ENCODE data around the gene TBC1D5. TPM values are rescaled to one million over a fixed set of nuclear protein-coding genes. Genes with fewer than 3 reads are reported as not detected.
"Not testable (repeated sequence)": the region's sequence is repeated elsewhere in the genome, so short reads cannot be mapped to it uniquely, and the experiment has no call there.

The TBC1D5 gene
- total RNA-seq, 1 donor from 2014 or later, result 48.1 TPM

- H3K4me1 ChIP-seq; intact Hi-C loops (cut with DNase I); H3K27ac ChIP-seq; H3K36me3 ChIP-seq; H3K9me3 ChIP-seq; DNase-seq (ENCODE audit: extremely low spot score in 2 of 2); H3K27me3 ChIP-seq; H3K4me3 ChIP-seq: not testable (repeated sequence)
Observed at GRCh38 chr3:17692846-17693669, 49.4 kb downstream of the TBC1D5 start.

DNA sequence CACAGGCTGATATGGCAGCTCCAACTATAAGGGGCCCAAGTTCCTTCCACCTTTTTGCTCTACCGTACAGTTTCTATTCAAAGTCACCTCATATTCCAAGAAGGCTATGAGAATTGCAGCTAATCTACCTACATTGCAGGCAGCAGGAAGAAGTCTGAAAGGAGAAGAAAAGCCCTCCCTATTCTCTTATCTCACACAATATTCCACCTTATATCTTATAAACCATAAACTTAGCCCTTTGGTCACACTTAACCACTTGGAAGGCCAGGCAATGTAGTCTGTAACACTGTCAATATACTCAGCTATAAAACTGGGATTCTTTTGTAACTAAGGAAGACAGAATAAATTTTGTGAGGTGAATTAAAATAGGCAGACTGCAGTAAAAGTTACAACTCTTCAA, 54.9 kb downstream of the TBC1D5 start:
- no peak for DNase-seq (ENCODE audit: extremely low spot score in 2 of 2)
- Histone ChIP-seq H3K9me3 (no peaks in the 10 kb centered on the region), H3K4me3 (no peak overlapping the region), H3K27ac (no peak overlapping the region), H3K4me1 (no peaks in the 10 kb centered on the region), H3K36me3 (no peaks in the 10 kb centered on the region), H3K27me3 (no peaks in the 10 kb centered on the region)
- intact Hi-C loops (cut with DNase I), result no loop called here
- TF ChIP-seq, protein P1, sequence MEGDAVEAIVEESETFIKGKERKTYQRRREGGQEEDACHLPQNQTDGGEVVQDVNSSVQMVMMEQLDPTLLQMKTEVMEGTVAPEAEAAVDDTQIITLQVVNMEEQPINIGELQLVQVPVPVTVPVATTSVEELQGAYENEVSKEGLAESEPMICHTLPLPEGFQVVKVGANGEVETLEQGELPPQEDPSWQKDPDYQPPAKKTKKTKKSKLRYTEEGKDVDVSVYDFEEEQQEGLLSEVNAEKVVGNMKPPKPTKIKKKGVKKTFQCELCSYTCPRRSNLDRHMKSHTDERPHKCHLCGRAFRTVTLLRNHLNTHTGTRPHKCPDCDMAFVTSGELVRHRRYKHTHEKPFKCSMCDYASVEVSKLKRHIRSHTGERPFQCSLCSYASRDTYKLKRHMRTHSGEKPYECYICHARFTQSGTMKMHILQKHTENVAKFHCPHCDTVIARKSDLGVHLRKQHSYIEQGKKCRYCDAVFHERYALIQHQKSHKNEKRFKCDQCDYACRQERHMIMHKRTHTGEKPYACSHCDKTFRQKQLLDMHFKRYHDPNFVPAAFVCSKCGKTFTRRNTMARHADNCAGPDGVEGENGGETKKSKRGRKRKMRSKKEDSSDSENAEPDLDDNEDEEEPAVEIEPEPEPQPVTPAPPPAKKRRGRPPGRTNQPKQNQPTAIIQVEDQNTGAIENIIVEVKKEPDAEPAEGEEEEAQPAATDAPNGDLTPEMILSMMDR (IDR thresholded peaks at IDR 0.05), result no peak
- TF ChIP-seq POLR2AphosphoS5 (IDR thresholded peaks at IDR 0.05; ENCODE audit: insufficient read depth in 1 of 2, low read depth in 1 of 2) (no peak), POLR2A (IDR thresholded peaks at IDR 0.05) (no peak)

- Histone ChIP-seq H3K36me3 (no peaks in the 10 kb centered on the region), H3K4me1 (no peaks in the 10 kb centered on the region), H3K9me3 (no peaks in the 10 kb centered on the region), H3K27me3 (no peaks in the 10 kb centered on the region), H3K4me3 (no peak overlapping the region), H3K27ac (no peak overlapping the region)
- TF ChIP-seq, protein P1 (IDR thresholded peaks at IDR 0.05), result no peak
- TF ChIP-seq POLR2A (IDR thresholded peaks at IDR 0.05) (no peak), POLR2AphosphoS5 (IDR thresholded peaks at IDR 0.05; ENCODE audit: insufficient read depth in 1 of 2, low read depth in 1 of 2) (no peak)
- intact Hi-C loops (cut with DNase I), result no loop called here
- DNase-seq (ENCODE audit: extremely low spot score in 2 of 2), result no peak
Observed at GRCh38 chr3:17686613-17687012, 55.8 kb downstream of the TBC1D5 start.

- Histone ChIP-seq H3K27me3 (no peaks in the 10 kb centered on the region), H3K4me3 (no peak overlapping the region), H3K9me3 (no peaks in the 10 kb centered on the region), H3K27ac (no peak overlapping the region), H3K36me3 (no peaks in the 10 kb centered on the region), H3K4me1 (no peaks in the 10 kb centered on the region)
- no peak for DNase-seq (ENCODE audit: extremely low spot score in 2 of 2)
- TF ChIP-seq POLR2AphosphoS5 (IDR thresholded peaks at IDR 0.05; ENCODE audit: insufficient read depth in 1 of 2, low read depth in 1 of 2) (no peak), POLR2A (IDR thresholded peaks at IDR 0.05) (no peak)
- TF ChIP-seq, protein P1 (IDR thresholded peaks at IDR 0.05), result no peak
- intact Hi-C loops (cut with DNase I), result no loop called here
Observed at GRCh38 chr3:17683542-17684207, 58.8 kb downstream of the TBC1D5 start.

DNA sequence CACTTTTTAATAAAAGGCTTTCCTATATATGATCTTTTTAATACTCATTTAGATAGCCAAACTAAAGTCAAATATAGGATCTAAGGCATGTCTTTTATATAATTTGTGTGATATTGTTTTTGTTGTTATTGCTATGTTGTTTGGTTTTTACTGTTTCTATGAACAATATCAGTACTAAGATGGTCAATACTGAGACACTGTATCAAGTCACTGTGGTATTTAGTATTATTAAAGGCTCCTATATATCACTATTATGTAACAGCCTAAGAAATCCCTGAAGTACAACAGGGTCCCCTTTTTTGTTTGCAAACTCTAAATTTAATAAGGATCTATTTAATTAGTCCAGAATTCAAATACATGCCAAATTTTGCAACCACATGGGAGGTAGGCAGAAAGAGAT, 61.9 kb downstream of the TBC1D5 start:
- Histone ChIP-seq H3K4me1 (no peaks in the 10 kb centered on the region), H3K27ac (no peak overlapping the region), H3K4me3 (no peak overlapping the region), H3K36me3 (no peaks in the 10 kb centered on the region), H3K9me3 (no peaks in the 10 kb centered on the region), H3K27me3 (no peaks in the 10 kb centered on the region)
- TF ChIP-seq, protein P1 (IDR thresholded peaks at IDR 0.05), result no peak
- TF ChIP-seq POLR2A (IDR thresholded peaks at IDR 0.05), result no peak
- TF ChIP-seq POLR2AphosphoS5 (IDR thresholded peaks at IDR 0.05; ENCODE audit: insufficient read depth in 1 of 2, low read depth in 1 of 2), result no peak
- intact Hi-C loops (cut with DNase I), result no loop called here
- DNase-seq (ENCODE audit: extremely low spot score in 2 of 2), result no peak

All from vagina (tissue), 2 donors.